Measurements from ENCODE around the gene PASD1. TPM values are rescaled to one million over a fixed set of nuclear protein-coding genes. Genes with fewer than 3 reads are reported as not detected.

The PASD1 gene
- total RNA-seq, result not detected

DNA sequence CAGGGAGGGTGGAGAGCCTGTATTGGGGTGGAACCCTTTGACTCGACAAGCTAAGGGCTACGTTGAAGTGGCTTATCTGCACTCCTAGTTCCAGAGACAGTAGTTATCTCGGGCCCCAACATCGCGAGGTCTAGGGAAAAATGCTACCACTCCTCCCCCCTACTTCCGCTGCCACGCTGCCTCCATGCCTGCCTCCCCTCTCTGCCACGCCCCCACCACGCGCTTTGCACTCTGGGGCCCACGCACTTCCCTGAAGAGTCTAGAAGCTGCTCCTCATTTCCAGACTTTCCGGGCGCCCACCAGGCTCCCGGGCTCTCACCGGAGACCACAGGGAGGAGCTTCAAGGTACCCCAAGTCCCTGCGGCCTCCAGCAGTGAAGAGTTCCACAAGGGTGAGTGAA lies at the start of gene PASD1:
TSS of gene PASD1 (plus strand) at position 227 of the 400 bp plus-strand sequence. CDS start 37,879 bp downstream, outside the sequence.
- TF ChIP-seq CTCF (IDR thresholded peaks at IDR 0.05; ENCODE audit: low read depth), result no peak

DNA sequence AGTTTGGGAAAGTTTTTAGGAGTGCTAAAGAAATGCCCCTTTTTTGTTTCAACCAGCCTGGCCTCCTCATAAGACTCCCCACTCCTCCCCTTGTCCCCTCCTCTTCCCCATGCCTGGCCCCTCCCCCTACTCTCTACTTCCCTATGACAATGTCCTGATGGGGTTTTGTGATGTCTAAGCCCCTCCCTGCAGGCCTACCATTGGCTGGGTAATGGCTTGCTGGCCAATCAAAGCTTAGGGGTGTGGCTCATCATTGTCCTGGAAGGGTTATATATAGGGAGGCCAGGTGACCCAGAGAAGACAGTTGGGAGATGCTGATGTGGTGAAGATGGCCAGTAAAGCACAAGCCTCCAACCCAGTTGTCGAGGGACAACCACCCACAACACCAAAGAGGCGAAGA lies 48.2 kb upstream of the PASD1 start:
- TF ChIP-seq CTCF (IDR thresholded peaks at IDR 0.05; ENCODE audit: low read depth), result no peak

DNA sequence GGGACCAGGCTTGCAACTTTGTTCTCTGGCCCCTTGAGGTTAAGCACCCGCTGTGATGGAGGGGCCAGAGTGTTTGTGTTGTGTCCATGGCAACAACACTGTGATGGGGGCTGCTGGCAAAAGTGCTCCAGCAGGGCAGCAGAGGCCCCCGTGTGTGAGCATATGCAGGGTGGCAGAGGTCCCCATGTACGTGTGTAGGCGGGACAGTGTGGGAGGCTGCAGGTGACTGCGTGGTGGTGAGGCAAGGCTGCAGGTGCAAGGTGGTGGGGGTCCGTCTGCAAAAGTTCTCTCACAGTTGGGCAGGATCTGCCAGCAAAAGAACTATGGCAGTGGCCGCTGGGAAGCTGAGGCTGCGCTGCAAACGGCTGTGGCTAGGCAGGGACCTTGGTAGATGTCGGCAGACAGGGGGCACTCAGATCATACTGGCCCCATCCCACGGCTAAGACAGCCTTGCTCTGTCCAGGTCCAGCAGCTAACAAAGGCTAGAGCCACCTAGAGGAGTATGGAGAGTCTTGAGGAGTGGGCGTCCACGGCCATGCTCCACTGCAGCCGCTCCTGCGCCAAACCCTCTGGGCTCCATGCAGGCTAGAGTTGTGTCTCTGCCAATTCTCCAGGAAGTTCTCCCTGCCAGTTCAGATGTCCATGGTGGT lies 46.8 kb upstream of the PASD1 start:
- TF ChIP-seq CTCF (IDR thresholded peaks at IDR 0.05; ENCODE audit: low read depth), result no peak

DNA sequence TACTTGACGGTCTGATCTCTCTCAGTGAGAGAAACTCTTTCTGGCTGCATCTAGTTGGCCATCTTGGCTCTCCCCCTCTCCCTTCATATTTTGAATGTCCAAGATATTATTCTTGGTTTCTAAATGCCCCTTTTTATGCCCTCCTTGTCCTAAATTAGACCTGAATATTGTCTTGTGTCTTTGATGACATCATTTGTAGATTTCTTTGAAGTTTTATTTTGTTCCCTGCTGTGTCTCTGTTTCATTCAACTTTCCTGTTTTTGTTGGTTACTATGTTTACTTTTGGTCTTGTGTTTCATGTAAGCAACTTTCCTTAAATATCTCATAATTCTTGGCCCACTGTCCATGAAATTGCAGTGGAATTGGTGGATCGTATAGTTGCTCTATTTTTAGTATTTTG lies 46.1 kb upstream of the PASD1 start:
- no peak for TF ChIP-seq CTCF (IDR thresholded peaks at IDR 0.05; ENCODE audit: low read depth)

- TF ChIP-seq CTCF (IDR thresholded peaks at IDR 0.05; ENCODE audit: low read depth), result no peak
These were observed 40.1 kb upstream of the PASD1 start for GRCh38 chrX:151523351-151523750.

DNA sequence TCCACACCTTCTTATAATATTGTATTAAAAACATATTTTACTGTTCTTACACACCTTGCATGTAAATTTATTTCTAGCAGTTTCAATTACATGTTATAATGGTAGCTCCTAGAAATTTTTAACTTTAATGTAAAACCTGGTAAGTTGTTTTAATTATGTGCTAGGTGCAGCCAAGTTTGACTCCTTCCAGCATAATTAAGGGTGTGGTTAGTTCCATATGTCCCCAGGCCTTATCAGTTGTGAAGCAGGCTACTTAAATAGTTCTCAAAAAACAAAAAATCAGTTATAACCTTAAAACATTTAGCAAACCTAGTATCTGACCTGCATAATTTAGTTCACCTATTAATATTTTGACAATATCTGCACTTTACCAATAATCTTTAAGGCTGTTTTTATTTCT lies 26.9 kb upstream of the PASD1 start:
- no peak for TF ChIP-seq CTCF (IDR thresholded peaks at IDR 0.05; ENCODE audit: low read depth)

- no peak for TF ChIP-seq CTCF (IDR thresholded peaks at IDR 0.05; ENCODE audit: low read depth)
These were observed 25.9 kb upstream of the PASD1 start for GRCh38 chrX:151537572-151537971.
